Lower leg skin (tissue), 4 donors: ENCODE results near the gene FBXO46. TPM values are rescaled to one million over a fixed set of nuclear protein-coding genes. Genes with fewer than 3 reads are reported as not detected.
A peak's percentile ranks its signal among the peaks of the same experiment; 100 is the strongest.

ENCODE experiments used
- DNase-seq, 2 donors: peaks; one replicate each; pipeline ENCODE4 v3.0.0-alpha.2; 2019; ENCODE audit warnings: low spot score in 2 of 2
- H3K4me3 ChIP-seq: fragments of 200-600 bp; sonication (generic); 2 replicates; pipeline ENCODE4 v1.5.1; 2017; ENCODE audit warnings: mild to moderate bottlenecking, low read depth; ENCODE audit not compliant: poor library complexity, severe bottlenecking
- CTCF ChIP-seq, 3 donors: fragments of 450-650 bp; IDR thresholded peaks; one replicate each; pipeline ENCODE4 v1.5.1; 2016; ENCODE audit warnings: antibody characterized with exemption in 3 of 3, mild to moderate bottlenecking in 3 of 3, moderate library complexity in 2 of 3
- POLR2A ChIP-seq, 2 donors: fragments of 450-650 bp; IDR thresholded peaks; one replicate each; pipeline ENCODE4 v1.6.1; 2016 to 2017; ENCODE audit warnings: antibody characterized with exemption in 2 of 2, mild to moderate bottlenecking in 1 of 2, moderate library complexity in 1 of 2
- WGBS, 2 donors: methylation state at CpG; one replicate each; pipeline ENCODE4 v1.1.5; 2018; 5-methylcytosine and 5-hydroxymethylcytosine counted together
- intact Hi-C: fragments of 100-400 bp; cut with DNase I; formaldehyde crosslinking; loops from one replicate; pipeline ENCODE4 v1.15.0; 2023; ENCODE audit warnings: low total_unique reads
- total RNA-seq, 4 donors: library from RNA; depleted of rRNA; stranded (reverse); fragments of >200 nt; gene quantifications; one replicate each; pipeline ENCODE4 v1.1.0, GENCODE V29; 2016

Gene FBXO46
- total RNA-seq, 4 donors from 2014 or later: 22.0 to 26.7 (median 25.4) TPM

DNA sequence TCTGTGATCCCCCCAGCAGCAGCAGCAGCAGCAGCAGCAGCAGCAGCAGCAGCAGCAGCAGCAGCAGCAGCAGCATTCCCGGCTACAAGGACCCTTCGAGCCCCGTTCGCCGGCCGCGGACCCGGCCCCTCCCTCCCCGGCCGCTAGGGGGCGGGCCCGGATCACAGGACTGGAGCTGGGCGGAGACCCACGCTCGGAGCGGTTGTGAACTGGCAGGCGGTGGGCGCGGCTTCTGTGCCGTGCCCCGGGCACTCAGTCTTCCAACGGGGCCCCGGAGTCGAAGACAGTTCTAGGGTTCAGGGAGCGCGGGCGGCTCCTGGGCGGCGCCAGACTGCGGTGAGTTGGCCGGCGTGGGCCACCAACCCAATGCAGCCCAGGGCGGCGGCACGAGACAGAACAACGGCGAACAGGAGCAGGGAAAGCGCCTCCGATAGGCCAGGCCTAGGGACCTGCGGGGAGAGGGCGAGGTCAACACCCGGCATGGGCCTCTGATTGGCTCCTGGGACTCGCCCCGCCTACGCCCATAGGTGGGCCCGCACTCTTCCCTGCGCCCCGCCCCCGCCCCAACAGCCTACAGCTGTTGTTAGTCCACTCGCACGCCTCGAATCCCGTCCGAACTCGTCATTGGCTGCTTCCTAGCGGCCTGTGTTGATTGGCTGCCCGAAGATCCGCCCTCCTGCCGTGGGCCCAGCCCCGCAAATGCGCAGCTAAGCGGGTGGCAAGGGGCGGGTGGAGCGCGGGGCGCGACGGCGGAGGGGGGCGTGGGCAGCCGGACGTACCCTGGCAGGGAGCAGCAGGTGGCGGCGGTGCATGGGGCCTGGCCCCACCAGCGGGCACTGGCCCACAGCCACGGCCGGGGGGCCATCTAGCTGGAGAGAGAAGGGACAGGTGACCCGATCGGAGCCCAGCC lies 39.8 kb upstream of the FBXO46 start:
- peak overlapping the region; percentile 23 for H3K4me3 ChIP-seq
- DNase-seq: peak; percentile 96 to 99
- TF ChIP-seq POLR2A (IDR thresholded peaks at IDR 0.05): no peak
- TF ChIP-seq CTCF (IDR thresholded peaks at IDR 0.05): peak in 1 of 3 donors; percentile 66
- intact Hi-C loops: no loop called here
- 1 to 3% methylated on average over 29 to 45 of the region's 79 CpGs for WGBS, 2 donors

DNA sequence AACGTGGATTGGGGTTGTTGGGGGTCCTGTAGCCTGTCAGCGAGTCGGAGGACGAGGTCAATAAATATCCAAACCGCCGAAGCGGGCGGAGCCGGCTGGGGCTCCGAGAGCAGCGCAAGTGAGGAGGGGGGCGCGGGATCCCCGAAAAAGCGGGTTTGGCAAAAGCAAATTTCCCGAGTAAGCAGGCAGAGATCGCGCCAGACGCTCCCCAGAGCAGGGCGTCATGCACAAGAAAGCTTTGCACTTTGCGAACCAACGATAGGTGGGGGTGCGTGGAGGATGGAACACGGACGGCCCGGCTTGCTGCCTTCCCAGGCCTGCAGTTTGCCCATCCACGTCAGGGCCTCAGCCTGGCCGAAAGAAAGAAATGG lies 39.1 kb upstream of the FBXO46 start:
- intact Hi-C loops: no loop called here
- 0% methylated on average over 23 to 27 of the region's 28 CpGs for WGBS, 2 donors
- TF ChIP-seq CTCF (IDR thresholded peaks at IDR 0.05) (no peak), POLR2A (IDR thresholded peaks at IDR 0.05) (no peak)
- peak overlapping the region; percentile 21 for H3K4me3 ChIP-seq
- DNase-seq: peak; percentile 63 to 94

DNA sequence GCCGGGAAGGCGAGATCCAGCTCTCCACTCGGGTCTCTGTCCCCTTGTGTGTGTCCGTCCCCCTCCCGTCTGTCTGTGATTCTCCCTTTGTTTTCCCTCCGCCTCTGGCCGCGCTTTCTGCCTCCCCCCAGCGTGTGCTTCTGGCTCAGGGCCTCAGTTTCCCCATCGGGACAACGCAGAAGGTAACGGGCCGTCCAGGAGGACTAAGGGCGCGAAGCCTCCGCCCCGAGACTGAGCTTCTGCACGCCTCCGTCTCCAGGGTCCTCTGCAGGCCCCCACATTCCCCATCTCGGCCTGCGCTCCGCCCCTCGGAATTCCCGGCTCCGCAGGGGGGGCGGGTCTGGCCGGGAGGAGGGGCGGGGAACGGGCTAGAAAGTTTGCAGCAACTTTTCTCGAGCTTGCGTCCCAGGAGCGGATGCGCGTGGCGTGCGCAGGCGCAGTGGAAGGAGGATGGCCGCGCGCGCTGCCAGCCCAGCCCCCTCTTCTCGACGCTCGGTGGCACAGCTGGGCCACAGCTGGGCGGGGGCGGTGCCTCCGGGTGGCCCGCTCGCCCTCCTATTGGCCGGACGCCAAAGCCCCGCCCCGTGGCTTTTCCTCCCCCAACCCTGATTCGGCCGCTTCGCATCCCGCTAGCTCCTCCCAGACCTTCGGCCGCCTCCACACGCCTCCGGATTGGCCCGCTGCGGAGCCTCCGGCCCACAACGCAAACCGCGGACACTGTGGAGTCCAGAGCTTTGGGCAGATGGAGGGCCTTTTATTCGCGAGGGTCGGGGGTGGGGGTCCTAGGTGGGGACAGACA lies 38.5 kb upstream of the FBXO46 start, which contains the start of gene SIX5:
Gene SIX5 (minus strand): TSS at position 269 of the 799 bp plus-strand sequence. CDS start 408 bp downstream, outside the sequence.
- TF ChIP-seq CTCF (IDR thresholded peaks at IDR 0.05) (peak in 1 of 3 donors; percentile 27), POLR2A (IDR thresholded peaks at IDR 0.05) (no peak)
- 0 to 1% methylated on average over 48 to 58 of the region's 70 CpGs for WGBS, 2 donors
- H3K4me3 ChIP-seq: peak within 1 kb of the TSS; percentile 57
- peak; percentile 97 to 100 for DNase-seq
- intact Hi-C loops: no loop called here

DNA sequence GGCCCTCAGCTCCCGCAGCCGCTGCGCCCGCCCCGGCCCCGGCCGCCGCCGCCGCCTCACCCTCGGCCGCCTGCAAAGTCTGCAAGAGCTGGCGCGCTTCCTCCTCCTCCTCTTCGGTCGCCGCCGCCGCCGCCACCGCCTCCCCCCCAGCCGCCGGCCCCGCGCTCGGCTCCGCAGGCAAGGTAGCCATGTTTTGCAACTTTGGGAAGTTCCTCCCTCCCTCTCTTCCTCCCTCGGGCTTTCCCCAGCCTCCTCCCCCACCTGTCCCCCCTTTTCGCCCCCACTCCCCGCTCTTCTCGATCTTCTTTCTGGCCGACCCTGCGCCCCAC lies 37.9 kb upstream of the FBXO46 start:
- intact Hi-C loops: no loop called here
- peak overlapping the region; percentile 57 for H3K4me3 ChIP-seq
- 1% methylated on average over 18 to 31 of the region's 33 CpGs for WGBS, 2 donors
- peak in 1 of 2 donors; percentile 52 for DNase-seq
- TF ChIP-seq POLR2A (IDR thresholded peaks at IDR 0.05) (no peak), CTCF (IDR thresholded peaks at IDR 0.05) (no peak)

DNA sequence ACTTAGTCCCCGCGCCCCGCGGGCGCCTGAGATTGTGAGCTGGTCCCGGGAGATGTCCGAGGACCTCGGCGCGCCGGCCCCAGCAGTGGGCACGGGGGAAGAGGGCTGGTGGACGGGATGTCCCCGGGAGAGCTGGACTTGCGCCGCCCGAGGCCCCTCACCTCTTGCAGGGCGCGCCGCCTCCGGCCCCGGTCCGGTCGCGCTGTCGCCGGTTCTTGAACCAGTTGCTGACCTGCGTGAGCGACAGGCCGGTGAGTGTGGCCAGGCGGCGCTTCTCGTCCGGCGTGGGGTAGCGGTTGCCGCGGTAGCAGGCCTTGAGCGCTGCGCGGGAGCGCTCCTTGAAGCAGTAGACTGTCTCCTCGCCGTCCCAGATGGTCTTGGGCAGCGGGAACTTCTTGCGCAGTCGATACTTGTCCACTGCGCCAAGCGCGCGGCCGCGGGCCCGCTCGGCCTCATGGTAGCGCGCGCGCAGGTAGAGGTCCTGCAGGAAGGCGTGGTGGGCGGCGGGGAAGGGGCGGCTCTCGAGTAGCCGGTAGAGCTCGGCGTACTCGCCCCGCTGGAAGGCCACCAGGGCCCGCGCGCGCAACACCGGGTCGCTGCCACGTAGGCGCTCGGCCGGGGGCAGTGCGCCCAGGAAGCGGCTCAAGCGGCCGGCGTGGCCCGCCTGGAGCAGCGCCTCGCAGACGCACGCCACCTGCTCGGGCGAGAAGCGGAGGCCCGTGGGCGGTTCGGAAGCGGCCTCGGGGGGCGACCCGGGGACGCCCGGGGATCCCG lies 37.4 kb upstream of the FBXO46 start:
- TF ChIP-seq POLR2A (IDR thresholded peaks at IDR 0.05): no peak
- 0 to 1% methylated on average over 19 to 60 of the region's 102 CpGs for WGBS, 2 donors
- peak; percentile 45 to 93 for DNase-seq
- H3K4me3 ChIP-seq: peak overlapping the region; percentile 57
- intact Hi-C loops: no loop called here
